Effector CD8-positive, alpha-beta T cell (primary cell): ENCODE data around the gene FPGS.

Experiments used
- DNase-seq: peaks from one replicate; lab custom pipeline; 2025; lab: John Stamatoyannopoulos, UW

The FPGS gene

GRCh38 chr9:127788337-127789011 lies 14.2 kb upstream of the FPGS start:
- no peak for DNase-seq

DNA sequence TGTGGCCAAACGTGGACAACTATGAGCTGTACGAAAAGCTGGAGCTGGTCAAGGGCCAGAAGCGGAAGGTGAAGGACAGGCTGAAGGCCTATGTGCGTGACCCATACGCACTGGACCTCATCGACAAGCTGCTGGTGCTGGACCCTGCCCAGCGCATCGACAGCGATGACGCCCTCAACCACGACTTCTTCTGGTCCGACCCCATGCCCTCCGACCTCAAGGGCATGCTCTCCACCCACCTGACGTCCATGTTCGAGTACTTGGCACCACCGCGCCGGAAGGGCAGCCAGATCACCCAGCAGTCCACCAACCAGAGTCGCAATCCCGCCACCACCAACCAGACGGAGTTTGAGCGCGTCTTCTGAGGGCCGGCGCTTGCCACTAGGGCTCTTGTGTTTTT lies 13.5 kb upstream of the FPGS start:
- no peak for DNase-seq

DNA sequence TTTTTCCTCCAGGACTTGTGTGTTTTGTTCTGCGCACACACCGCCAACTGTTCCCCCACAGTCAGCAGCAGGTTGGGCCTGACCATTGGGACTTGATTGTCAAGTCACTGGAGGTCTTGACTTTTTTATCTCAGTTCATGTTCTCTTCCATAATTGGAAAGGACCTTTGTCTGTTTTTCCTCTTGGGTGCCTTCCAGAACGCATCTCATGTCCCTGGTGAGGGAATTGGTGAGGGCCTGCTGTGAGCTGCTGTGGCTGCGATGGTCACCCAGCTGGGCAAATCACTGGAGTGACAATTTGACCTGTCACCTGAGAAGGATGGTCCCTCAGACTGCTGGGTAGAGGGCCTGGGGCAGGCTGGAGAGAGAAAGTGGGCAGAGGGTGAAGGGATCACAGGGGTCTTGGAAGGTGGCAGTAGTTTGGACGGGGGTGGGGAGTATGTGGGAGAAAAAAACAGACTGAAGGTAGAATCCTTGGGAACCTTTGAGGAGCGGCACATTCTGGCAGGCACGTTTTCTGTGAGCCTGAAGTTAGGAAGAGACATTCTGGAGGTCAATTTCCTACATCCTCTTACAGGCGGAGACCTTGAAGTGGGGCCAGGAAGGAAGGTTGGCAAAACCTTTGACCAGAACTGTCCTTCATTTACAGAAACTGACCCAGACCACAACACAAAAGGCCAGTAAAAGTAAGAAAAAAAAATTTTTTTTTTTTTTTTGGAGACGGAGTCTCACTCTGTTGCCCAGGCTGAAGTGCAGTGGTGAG lies 12.4 kb upstream of the FPGS start:
- no peak for DNase-seq

DNA sequence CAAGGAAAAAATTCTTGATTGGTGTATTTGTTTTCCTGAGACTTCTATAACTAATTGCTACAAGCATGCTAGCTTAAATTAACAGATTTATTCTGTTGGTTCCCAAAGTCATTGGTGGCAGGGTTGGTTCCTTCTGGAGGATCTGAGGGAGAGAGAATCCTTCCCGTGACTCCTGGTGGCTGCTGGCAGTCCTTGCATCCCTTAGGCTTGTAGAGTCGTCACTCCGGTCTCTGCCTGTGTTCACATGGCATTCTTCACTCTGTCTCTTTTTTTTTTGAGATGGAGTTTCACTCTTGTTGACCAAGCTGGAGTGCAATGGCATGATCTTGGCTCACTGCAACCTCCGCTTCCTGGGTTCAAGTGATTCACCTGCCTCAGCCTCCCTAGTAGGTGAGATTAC lies 11.6 kb upstream of the FPGS start:
- no peak for DNase-seq

- no peak for DNase-seq
Observed at GRCh38 chr9:127792417-127793031, 10.2 kb upstream of the FPGS start.

GRCh38 chr9:127793093-127793708 lies 9.5 kb upstream of the FPGS start:
- DNase-seq: no peak

DNA sequence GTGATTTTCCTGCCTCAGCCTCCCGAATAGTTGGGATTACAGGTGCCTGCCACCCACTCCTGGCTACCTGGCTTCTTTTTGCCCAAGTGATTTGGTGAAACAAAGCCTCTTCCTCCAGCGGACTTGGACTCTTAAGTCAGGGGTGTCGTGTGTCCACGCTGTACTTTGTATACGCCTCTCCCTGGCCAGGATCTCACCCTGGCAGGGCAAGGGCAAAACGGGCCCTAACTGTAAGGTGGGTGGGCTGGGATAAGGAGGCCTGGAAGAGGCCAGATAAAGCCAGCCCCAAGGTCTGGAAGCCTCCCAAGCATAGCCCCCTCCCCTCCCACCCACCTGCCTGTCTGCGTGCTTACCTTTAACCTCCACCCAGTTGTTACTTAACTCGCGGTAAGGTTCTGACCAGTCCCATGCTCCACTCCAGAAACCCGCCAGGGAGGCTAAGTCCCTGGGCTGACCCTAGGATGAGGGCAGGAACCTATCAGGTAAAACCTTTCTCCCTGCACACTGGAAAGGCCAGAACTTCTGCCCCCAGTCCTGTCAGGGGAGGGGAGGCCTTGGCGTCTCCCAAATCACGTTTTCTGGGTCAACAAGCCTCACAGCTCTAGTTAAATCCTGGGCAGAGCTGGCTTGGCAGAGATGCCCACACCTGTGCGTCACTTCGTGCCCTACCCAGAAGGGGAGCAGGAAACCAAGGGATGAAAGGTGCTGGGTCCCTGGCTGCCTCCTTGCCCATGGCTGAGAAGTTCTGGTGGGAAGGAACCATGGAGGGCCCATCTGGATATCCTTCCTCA lies 8.5 kb upstream of the FPGS start:
- no peak for DNase-seq

- DNase-seq: no peak
Observed at GRCh38 chr9:127796225-127796813, 6.4 kb upstream of the FPGS start.

GRCh38 chr9:127796852-127797370 lies 5.8 kb upstream of the FPGS start:
- no peak for DNase-seq

DNA sequence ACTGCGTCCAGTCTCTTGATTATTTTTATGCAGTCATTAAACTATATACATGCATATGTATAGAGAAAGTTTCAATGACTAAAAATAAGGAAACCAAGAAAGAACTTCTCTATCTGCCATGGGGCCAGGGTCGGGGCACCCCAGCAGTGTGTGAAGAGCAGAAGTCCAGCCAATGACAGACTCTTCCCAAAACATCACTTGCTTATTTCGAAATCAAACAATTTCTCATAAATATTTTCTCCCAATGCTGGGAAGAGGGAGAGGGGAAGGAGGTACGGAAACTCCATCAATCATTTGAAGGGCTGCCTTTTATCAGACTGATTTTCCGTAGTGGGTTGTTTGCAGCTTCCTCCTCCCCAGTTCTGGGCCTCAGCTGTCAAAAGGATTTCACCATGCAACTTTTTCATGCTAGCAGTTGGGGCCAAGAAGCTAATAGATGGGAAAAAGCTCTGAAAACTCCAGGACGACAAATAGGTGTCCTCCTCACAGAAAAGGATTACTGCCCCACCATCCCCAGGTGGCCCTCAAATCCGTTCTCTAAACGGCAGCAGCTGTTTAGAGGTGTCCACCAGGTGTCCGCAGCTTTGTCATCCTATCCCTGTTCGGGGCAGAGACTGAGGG lies 617 bp upstream of the FPGS start:
- no peak for DNase-seq

- DNase-seq: no peak
Observed at GRCh38 chr9:127803507-127804352, 1.0 kb downstream of the FPGS start.

GRCh38 chr9:127805620-127806019 lies 2.9 kb downstream of the FPGS start:
- peak; percentile 6 for DNase-seq

DNA sequence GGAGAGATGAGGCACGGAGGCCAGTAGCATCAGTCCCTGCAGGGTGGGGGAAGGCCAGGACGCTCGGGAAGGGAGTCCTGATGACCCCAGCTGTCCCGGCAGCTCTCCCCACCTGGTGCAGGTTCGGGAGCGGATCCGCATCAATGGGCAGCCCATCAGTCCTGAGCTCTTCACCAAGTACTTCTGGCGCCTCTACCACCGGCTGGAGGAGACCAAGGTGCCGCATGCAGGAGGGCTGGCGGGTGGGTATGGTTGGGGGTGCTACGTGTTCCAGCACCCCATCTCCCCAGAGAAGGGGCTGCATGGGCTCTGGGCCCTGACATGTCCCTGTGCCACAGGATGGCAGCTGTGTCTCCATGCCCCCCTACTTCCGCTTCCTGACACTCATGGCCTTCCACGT lies 4.2 kb downstream of the FPGS start:
- DNase-seq: no peak

GRCh38 chr9:127808347-127809001 lies 5.8 kb downstream of the FPGS start:
- no peak for DNase-seq

- DNase-seq: no peak
Observed at GRCh38 chr9:127809002-127809539, 6.4 kb downstream of the FPGS start.

GRCh38 chr9:127809540-127810377 lies 7.1 kb downstream of the FPGS start:
- DNase-seq: no peak

- DNase-seq: no peak
Observed at GRCh38 chr9:127810378-127811187, 7.9 kb downstream of the FPGS start.
